IPS-NIHi7 (cell line): ENCODE measurements around the gene ENTPD8.

Source experiments
- DNase-seq: peaks from one replicate; pipeline ENCODE4 v3.0.0; 2012; ENCODE audit warnings: mixed read lengths; ENCODE audit errors: extremely low spot score

Gene ENTPD8

DNA sequence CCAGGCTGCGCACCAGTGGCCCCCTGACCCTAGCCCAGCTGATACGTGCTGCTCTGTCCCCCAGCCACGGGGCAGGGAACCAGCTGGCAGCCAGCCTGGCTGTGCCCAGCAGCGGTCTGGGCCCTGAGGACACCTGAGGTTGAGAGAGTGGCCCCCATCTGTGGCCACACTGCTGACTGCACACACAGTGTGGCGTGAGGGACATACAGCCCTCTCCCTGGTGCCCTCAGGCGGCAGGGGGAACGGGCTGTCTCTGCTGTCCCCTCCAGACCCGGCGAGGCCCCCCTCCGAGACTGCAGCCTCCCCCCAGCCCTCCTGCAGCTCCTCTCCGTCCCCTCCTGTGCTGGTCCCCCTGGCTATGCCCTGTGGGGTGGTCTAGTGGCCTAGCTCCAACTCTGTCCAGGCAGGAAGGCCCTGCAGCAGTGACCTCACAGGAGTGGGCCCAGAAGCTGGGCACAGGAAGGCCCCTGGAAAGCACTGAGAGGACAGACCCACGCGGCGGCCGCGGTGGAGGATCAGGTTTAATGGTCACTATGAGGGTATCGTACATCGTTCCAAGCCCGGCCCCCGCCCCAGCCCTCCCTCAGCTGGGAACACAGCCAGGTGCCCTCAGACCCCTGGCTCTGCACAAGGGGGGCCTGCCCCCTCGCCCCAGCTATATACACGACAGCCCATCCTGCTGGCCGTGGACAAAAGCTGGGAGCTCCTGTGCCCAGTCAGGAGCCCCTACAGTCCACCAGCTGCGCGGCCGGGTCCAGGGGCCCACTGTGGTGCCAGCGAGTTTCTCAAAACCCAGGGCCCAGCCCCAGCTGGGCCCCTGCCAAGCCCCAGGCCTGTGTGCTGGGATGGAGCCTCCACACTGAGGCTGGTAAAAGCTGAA, 6.8 kb upstream of the ENTPD8 start:
- DNase-seq: no peak

- DNase-seq: no peak
Observed at GRCh38 chr9:137446851-137447471, 5.8 kb upstream of the ENTPD8 start.

GRCh38 chr9:137445930-137446431, 4.8 kb upstream of the ENTPD8 start:
- DNase-seq: no peak

DNA sequence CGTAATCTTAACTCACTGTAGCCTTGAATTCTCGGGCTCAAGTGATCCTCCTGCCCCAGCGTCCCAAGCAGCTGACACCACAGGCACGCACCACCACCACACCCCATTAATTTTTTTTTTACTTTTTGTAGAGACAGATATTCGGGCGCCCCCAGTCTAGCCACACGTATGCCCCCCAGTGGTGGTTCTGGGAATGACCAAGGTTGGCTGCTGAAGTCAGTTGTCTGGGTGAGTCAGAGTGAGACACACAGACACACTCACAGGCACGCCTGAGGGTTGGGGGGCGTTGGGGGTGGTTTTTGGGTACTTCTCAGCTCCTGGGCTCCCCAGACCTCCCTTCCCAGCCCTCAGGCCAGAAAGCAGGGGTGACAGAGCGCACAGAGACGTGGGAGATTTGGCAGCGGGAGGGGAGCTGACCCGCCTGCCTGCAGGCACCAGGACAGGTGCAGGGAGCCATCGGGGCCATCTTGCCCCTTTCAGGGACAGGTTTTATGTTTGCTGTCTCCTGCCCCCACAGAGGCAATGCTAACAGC, 4.2 kb upstream of the ENTPD8 start:
- peak; percentile 69 for DNase-seq

- no peak for DNase-seq
Observed at GRCh38 chr9:137444106-137444790, 3.1 kb upstream of the ENTPD8 start.

DNA sequence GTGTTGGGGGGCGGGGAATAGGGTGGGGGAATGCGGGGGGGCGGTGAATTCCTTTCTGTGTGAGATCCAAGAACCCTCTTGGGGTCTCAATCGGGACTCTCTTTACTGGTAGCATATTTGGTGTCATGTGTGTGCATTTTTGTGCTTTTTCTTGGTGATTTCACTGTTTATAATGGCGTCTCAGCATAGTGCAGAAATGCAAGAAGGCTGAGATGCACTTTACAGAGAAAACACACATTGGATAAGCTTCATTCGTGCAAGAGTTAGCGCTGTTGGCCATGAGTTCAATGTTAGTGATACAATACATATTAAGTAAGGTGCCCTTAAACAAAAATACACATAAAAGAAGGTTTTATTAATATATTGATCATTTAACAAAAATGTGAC, 771 bp upstream of the ENTPD8 start:
- DNase-seq: no peak

GRCh38 chr9:137439158-137439714, 1.9 kb downstream of the ENTPD8 start:
- DNase-seq: no peak

DNA sequence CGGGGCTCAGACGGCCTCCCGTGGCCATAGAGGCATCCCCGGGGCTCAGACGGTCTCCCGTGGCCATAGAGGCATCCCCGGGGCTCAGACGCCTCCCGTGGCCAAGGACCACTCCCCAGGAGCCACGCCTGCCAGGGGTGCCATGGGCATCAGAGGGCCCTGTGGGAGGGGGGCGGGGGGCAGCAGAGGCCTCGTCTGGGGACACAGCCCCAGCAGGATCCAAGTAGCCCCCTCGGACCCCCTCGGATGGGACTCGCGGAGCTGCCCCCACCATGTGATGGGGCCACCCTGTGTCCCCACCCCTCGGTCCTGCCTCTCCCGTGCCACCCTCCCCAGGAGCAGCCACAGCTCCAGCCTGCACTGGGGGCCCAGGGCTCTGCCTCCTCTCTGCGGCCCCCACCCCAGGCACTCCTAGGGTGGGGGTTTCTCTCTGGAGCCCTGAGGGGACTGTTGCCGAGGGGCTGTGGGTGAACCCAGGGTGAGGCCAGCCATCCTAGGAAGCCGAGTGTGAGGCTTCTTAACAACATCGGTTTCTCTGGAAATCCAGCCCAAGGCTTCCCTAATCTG, 2.5 kb downstream of the ENTPD8 start:
- no peak for DNase-seq

- DNase-seq: no peak
Observed at GRCh38 chr9:137437691-137438590, 3.2 kb downstream of the ENTPD8 start.

DNA sequence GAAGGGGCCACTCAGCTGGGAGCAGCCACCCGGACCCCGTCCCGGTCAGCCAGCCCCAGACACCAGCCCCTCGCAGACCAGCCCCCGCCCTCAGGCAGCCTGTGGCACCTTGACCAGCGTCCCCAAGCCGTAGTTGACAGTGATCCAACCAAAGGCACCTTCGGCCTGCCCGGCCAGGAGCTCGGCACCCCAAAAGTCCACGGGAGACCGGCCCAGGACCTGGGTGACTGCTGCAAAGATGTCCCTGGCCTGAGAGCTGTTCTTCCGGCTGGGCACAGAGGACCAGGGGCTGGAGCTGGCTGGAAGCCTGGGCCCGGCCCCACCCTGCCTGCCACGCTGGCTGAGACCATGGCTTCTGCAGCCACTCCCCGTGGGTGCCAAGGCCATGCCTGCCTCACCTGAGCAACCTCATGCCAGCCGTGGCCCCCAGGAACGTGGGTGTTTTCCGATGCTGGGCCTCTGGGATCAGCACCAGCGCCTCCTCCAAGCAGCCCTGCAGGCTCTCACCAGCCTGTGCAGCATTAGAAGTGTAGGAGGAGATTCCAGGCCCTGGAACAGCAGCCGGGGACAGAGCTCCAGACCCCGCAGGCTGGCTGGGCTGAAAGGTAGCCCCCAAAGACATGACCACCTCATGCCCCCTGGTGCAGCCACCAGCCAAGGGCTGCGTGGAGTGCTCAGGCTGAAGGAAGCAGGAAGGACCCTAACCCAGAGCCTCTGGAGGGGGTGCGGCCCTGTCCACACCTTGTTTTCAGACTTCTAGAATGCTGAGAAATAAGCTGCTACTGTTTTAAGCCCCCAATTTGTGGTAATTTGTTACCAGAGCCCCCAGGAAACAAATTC, 4.2 kb downstream of the ENTPD8 start:
- DNase-seq: no peak

GRCh38 chr9:137435980-137436760, 5.0 kb downstream of the ENTPD8 start:
- DNase-seq: no peak

DNA sequence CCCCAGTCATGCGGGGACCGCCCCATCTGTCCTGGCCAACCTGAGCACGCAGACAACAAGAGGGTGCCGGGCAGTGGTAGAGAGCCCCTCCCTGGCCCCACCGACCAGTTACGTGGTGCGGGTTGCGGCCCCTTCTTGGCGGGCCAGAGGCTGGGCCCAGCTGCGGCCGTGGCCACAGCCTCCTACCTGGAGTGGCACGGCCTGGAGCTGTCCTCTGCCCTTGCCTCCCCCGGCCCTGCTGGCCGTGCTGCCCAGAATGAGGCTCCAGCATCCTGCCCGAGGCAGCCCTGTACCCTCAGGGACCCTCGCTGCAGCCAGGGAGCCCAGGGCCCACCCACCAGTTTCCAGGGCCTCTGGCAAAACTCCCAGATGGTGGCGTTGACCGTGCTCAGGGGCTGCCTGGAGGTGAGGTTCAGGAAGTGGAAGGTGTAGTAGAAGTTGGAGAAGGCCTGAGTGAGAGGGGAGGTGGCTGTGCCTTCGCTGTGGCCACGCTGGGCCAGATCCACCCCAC, 5.7 kb downstream of the ENTPD8 start:
- no peak for DNase-seq

- no peak for DNase-seq
Observed at GRCh38 chr9:137434498-137435380, 6.4 kb downstream of the ENTPD8 start.

GRCh38 chr9:137433916-137434431, 7.2 kb downstream of the ENTPD8 start:
- DNase-seq: no peak

GRCh38 chr9:137433349-137433915, 7.7 kb downstream of the ENTPD8 start:
- DNase-seq: no peak

- DNase-seq: no peak
Observed at GRCh38 chr9:137432687-137433348, 8.3 kb downstream of the ENTPD8 start.
